HG02678 (cell line): ENCODE results near the gene ISM2.
A peak's percentile ranks its signal among the peaks of the same experiment; 100 is the strongest.

Experiments used
- ATAC-seq: cut with Tn5 transposase; IDR thresholded peaks from one replicate; pipeline ENCODE4 v1.9.1; 2021; ENCODE audit warnings: mild to moderate bottlenecking, moderate library complexity; ENCODE audit not compliant: unreplicated experiment

ISM2 gene

DNA sequence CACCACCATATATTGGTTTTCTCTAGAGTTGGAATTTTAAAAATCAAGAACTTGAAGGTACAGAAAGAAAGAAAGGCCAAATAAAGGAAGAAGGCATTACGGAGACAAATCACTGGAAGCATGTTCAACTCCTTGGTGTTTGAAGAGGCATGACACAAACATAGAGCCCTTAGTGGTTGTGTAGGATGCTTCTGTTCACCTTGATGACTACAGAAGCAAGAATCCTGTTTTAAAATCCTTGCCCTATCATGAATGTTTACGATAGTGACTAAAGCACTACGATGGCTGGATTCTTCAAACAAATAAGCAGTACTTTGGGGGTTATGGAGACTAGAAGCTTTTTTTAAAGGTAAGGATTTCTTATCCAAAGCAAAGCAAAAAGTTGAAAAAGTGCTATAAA lies 10.3 kb upstream of the ISM2 start:
- no peak for ATAC-seq

DNA sequence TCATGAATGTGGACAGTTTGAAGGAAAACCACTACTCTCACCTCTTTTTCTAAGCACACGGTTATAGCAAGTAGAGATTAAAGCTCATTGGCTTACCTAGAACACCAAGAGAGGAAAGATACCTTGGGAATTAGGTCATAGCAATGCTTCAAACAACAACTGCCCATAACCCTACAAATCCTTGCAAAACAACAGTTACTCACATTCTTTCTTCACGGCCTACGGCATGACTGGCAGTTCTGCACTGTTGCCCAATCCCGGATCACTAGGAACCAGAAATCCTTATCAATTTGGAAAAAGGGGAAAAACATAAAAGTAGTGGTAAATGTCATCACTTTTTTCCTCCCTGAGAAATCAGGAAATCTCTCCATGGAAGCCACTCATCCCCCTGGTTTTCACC lies 9.6 kb upstream of the ISM2 start:
- ATAC-seq = no peak

GRCh38 chr14:77507762-77508161 lies 9.1 kb upstream of the ISM2 start:
- ATAC-seq = no peak

DNA sequence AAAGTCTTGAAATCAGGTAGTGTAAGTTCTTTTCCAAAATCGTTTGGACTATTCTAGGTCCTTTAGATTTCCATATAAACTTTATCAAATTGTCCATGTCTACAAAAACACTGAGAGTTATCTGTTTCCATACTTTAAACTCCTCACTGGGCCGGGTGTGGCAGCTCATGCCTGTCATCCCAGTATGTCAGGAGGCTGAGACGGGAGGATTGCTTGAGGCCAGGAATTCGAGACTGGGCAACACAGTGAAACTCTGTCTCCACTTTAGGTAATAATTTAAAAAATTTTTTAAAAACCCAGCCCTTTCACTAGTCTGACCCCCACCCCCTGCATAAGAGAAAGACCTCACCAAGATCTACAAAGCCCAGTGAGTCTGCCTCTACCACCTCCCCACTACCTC lies 6.4 kb upstream of the ISM2 start:
- ATAC-seq = no peak

DNA sequence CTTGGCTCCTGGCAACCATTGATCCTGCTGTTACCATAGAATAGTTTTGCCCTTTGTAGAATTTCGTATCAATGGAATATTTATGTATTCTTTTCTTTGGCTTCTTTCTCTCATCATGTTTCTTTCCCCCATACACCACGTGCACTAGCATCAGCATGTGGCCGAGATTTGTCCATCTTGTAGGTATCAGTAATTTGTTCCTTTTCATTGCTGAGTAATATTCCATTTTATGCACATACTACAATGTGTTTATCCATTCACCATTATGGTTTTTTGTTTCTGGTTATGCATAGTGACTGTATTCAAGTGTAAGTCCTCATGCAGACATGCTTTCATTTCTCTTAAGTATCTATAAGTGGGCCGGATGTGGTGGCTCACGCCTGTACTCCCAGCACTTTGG lies 4.5 kb upstream of the ISM2 start:
- no peak for ATAC-seq

- ATAC-seq = no peak
Observed at GRCh38 chr14:77502109-77502782, 3.6 kb upstream of the ISM2 start.

- peak; percentile 31 for ATAC-seq
Observed at GRCh38 chr14:77498984-77499527, 440 bp upstream of the ISM2 start.

DNA sequence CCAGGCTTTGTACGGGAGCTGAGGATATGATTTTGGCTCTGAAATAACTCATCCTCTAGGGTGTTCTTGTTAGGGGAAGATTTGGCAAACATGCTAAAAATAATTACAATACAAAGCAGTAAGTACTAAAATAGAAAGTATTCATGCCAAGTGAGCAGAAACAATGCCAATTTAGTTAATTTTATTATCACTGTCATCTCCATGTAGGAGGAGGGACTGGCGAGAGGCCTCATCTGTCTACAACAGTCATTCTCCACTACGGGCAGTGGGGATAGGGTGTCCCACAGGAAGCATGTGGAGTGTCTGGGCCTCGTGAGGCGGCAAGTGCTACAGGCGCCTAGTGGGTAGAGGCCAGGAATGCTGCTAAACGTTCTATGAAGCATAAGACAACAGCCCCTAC lies 3.3 kb downstream of the ISM2 start:
- no peak for ATAC-seq

GRCh38 chr14:77491056-77491455 lies 7.6 kb downstream of the ISM2 start:
- ATAC-seq = no peak

DNA sequence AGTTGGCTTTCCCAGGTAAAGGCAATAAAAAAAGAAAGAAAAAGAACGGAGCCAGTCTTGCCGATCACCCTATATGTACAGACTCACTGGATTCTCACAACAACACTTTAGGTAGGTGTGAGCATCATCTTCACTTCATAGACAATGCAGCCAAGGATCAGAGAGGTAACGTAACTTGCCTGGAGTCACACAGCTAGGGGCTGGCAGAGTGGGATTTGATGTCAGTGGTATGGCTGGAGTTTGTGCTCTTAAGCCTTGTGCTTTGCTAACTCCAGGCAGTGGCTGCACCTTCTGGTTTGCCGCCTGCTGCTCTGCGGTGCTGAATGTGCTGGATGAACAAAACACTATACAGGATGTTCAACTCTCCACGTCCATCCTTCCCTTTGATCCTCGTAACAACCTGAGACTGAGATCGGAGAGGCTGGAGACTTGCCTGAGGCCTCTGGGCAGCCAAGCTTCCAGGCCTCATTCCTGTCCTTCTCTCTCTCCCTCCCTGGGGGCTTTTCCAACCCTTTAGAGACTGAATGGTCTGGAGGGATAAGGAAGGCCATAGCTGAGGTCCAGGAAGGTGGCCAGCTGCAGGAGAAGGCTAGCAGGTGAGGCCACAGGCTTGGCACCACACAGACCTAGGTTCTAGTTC lies 8.1 kb downstream of the ISM2 start:
- ATAC-seq = no peak

DNA sequence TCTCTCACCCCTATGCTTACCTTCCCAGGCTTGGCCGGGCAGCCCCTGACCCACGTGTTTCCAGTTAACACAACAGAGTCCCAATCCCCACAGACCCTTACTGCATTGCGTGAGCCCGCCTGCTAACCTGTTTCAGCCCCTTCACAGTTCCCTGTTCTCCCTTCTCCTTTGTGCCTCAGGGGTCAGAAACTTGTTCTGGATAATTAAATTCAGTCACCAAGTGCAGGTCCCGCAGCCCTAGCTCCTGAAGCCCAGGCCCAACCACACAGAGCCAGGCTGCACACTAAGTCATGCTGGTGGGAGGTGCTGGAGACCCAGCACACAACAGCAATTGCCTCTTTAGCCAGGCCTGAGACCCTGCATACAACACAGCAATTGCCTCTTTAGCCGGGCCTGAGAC lies 9.6 kb downstream of the ISM2 start:
- ATAC-seq = no peak

GRCh38 chr14:77488558-77488957 lies 10.1 kb downstream of the ISM2 start:
- ATAC-seq = no peak

DNA sequence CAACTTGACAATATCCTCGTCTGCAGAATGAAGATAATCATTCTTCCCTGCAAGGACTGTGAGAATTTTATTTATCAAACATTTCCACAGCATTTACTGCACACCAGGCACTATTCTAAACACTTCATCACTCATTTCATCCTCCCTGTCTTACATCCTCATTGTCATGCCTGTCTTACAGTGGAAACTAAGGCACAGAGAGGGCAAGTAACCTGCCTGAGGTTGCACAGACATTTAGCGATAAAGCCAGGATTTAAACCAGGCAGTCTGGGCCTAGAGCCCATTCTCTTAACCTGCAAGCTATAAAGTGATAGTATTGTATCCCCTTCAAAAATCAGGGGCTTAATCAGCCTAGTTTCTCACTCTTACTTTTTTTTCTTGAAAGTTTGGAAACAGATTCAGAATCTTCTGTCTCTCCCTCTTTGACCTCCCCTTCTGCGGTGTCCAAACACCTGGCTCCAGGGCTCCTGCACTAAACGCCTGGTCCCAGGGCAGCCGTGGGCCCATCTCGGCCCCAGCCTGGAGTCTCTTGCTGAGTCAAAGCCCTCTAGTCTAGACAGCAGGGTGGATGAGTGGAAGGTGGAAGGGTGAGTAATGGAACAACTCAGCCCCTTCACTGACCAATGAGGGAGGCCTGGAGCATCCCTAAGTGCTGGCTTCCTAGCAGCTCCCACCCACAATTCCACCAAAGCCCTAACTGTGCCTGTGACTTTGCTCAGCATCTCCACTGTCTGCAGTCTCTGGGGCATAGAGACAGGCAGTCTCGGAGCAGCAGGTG lies 12.5 kb downstream of the ISM2 start:
- ATAC-seq = no peak

DNA sequence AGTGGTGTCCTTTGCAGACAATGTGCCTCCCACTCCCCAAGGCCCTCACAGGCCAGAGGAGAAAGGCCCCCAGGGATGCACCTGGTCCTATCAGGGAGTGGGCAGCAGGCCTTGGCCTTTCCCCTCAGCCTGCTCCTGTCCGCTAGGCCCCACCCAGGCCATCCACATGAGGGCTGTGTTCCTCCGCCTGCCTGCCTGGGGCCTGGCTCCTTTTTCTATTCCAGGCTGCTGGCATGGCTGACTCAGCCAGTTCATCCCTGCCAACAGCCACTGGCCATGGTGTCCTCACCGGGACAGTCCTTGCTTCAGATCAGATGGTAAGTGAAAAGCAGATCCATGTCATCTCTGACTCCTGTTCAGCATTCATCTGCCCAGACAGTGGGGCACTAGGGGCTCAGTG lies 13.4 kb downstream of the ISM2 start:
- no peak for ATAC-seq

GRCh38 chr14:77482422-77482821 lies 16.2 kb downstream of the ISM2 start:
- ATAC-seq = no peak

GRCh38 chr14:77478796-77479195 lies 19.8 kb downstream of the ISM2 start:
- ATAC-seq = peak; percentile 83

GRCh38 chr14:77478029-77478428 lies 20.6 kb downstream of the ISM2 start:
- no peak for ATAC-seq

DNA sequence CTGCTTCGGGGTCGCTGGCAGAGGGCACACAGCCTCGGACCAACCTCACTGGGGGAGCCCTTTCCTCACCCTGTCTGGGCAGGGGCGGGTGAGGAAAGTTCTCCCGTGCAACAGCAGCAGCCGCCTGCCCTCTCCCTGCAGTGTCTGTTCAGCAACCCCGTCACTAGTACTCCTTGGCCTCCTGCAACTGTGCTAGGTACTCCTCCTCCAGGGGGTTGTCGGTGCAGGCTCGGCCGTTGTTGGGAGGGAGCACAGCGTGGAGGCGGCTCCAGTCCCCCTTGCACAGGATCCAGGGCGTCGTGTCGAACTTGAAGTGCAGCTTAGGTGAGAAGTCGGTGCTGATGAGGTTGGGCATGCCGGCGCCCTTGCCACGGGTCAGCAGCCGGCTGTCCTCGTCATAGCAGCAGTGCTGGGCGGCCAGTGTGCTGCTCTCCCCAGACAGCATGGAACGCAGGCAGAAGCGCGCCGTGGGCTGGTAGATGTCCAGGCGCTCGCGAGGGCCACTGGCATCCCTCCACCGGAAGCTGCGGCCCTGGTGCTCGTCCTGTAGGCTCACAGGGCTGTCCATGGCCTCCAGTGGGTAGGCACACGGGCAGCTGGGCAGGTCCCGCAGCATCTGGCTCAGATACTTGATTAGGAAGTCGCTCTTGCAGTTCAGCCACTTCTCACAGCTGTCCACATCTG lies 23.0 kb downstream of the ISM2 start:
- no peak for ATAC-seq

- ATAC-seq = no peak
Observed at GRCh38 chr14:77474479-77475177, 24.0 kb downstream of the ISM2 start.

- no peak for ATAC-seq
Observed at GRCh38 chr14:77473921-77474320, 24.7 kb downstream of the ISM2 start.
